NOMO-1 (cell line): ENCODE data around the gene NRXN3.

ENCODE experiments used
- DNase-seq, 2 experiments: peaks; one replicate each; lab custom pipeline; 2025; ENCODE audit not compliant: unreplicated experiment in 2 of 2; lab: John Stamatoyannopoulos, UW

NRXN3 gene

DNA sequence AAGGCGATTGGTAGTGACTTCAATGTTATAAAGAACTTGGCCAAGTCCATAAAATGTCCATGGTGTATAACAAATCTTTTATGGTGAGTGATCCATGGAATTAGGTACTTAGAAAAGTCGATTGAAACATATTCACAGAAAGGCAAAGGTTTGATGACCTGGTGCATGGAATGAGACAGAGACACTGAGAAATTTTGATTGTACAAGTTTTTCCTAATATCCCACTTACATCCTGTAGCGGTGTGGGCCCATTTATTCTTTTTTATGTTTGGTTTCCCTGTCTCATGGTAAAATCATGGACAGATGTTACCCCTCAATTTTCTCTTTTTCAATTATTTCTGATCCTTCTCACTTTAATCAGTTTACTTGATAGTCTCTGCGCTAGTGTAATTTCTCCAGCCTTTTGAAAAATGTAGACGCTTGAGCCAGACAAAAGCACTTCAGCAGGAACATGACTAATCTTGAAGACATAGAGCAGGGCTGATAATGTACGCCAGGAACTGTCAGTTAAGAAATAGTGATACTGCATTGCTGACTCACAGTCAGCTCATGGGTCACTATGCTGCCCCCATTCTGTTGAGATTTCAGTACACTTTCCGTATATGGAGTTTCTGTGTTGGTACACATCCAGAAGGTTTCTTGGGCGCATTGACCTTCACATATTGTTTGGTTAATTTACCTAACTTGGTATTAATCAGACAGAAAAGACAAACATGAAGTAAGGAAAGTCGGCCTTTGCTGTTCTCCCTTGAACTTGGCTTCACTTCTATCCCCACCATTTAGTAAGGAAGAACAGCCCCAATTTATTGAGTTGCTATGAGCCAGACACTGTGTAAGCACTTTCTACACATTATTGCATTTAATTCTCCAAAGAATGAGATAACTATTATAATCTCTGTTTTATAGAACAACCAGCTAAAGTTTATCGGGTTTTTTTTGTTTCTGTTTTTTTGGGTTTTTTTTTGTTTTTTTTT lies 1199.5 kb downstream of the NRXN3 start:
- DNase-seq = no peak

DNA sequence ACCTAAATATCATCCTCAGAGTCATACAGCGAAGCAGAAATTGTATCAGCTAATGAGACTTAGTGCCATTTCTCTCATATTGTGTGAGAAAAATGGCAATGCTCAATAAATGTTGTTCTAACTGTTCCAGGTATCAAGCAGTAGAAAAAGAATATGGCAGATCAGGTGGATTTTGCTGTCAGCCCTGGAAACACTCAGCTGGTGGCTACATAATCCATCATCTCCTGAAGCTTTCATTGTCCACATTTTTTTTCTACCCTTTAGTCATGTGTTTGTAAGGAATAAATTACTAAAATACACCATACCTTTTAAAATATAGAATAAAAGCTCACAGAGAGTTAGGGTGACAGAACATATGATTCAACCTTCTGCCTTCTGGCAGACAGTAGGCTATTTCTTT lies 1200.8 kb downstream of the NRXN3 start:
- DNase-seq = no peak

- DNase-seq = no peak
These were observed 1203.3 kb downstream of the NRXN3 start for GRCh38 chr14:79373451-79373850.

- no peak for DNase-seq
These were observed 1205.2 kb downstream of the NRXN3 start for GRCh38 chr14:79375356-79375755.

DNA sequence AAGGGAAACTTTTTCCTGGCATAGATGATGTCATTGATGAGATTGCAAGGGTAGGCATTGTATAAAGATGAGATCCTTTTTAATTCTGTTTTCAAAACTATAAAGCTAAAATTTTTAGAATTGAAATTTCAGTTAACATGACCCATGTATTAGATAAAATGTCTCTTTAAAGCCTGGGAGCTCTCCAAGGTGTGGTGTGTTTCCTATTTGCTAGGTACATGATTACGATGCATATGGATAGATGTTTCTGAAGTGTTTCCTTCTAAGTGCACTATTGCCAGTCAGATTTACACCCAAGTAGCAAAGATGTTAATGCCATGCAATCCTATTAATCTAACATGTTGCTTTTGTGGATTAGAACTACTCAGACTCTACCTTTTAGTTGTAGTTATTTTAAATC lies 1206.4 kb downstream of the NRXN3 start:
- DNase-seq = no peak

- no peak for DNase-seq
These were observed 1207.8 kb downstream of the NRXN3 start for GRCh38 chr14:79378020-79378419.

DNA sequence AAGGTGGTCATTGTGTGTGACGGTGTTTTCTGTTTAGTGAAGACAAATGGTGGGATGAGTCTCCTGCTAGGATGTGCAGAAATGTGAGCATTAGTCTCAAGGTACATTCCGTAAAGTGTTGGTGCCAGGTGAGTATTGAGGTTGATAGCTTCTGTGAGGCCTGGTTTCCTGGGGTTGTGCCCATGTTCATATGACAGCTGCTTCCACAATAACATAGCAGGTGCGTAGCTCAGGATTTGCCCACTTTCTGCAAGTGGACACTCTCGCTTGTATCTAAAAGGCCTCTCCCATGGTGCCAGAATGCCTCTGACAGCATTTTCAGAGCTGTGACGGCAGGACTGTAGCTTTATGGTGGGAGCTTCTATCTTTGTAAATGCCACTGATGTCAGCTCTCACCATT lies 1209.1 kb downstream of the NRXN3 start:
- no peak for DNase-seq

DNA sequence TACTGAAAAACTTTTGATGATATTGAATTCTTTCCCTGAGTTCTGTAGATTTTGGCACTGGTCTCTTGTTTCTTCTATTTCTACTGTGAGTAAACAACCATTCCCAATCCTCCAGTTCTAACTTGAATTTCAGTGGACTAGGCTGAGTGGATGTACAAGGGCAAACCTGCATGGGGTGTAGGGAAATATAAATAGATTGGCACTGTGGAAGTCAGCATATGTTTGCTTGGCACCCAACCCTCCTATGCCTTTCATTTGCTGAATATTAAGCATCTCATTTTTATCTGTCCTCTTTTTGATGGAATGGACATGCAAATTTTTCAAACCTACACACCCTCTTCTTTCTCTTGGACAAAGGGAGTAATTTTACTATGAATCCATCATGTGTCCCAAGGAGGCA lies 1212.9 kb downstream of the NRXN3 start:
- DNase-seq = no peak

- no peak for DNase-seq
These were observed 1213.3 kb downstream of the NRXN3 start for GRCh38 chr14:79383475-79383874.

DNA sequence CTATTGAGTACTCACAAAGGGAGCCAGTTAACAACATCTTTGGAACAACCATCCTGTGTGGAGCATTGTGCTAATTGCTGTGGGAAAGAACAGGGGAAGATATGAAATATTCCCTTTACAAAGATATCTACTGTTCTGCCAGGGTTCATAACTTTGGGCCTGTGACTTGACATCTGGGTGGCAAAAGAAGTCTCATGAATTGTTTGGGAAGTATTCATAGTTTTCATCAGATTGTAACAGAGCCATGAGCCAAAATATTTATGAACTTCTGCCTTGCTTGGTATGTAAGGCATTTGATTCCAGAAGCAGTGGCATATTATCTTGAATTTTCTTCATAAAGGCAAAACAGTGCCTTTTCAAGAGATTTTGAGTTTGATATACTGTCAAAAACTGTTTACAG lies 1224.9 kb downstream of the NRXN3 start:
- DNase-seq = no peak

GRCh38 chr14:79404874-79405511 lies 1234.8 kb downstream of the NRXN3 start:
- no peak for DNase-seq

DNA sequence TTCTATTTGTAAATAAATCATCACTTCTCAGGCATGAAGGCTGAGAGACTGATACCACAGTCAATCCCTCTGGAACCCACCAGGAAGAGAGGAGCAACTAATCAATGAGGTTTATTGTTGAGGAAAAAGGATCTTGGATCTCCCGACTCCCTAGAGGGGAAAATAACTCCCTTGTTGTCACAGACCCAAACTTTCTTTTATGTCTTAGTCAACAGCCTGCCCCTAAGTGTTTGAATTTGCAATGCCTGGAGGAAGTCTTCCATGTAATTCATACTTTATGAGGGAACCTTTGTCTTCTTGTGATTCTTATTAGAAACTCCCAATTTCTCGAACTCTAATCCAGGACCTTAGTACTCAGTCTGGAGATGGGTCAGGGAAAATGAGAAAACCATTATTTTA lies 1235.3 kb downstream of the NRXN3 start:
- DNase-seq = no peak

GRCh38 chr14:79407572-79407971 lies 1237.4 kb downstream of the NRXN3 start:
- DNase-seq = no peak

DNA sequence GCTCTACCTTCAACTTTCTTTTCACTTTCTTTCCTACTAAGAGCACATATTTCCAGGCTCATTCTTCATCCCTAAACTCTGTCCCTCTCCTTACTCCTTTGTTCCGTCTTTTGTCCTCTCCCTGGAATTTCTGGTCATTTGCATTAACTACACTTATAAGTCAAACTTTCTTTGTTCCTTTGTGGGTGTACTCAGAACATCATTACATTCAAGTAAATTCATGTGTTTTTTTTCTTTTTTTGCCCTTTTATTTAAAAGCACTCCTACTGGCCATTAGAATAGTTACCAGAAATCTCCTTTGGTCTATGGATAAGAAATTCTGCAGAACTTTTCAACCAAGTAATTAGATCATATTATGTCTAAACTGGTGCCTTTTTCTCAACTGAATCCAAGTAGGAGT lies 1238.5 kb downstream of the NRXN3 start:
- DNase-seq = no peak

DNA sequence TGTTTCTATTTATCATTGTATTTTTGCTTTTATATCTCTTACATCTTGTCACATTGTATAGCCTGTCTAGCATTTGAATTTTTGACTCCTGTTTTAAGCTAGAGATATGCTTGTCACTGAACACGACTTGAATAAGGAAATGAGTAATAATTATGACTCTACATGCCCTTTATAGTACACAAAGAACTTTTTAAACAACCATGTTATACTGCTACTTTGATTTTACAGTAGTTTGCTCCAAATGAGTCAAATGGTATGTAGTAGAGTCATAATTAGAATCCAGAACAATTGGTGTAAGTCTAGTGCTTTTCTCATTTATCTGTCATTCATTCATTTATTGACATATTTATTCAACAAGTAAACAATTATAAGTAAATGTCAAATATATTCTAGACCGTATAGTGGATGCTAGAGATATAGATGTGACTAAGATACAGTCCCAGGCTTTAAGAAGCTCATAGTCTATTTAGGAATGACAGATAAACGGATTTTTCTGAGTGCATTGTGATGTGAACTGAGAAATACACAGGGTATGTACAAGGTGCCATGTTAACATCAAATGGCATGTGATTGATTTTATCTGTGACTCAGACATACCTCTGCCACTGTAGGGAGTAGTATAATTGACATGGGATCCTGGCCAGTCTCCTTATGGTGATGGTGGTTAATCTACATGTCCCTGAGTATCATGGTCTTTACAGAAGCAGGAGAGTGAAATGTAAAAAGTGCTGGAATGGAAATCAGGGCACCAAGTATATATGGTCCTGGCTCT lies 1241.4 kb downstream of the NRXN3 start:
- DNase-seq = no peak

GRCh38 chr14:79412822-79413221 lies 1242.6 kb downstream of the NRXN3 start:
- no peak for DNase-seq

- no peak for DNase-seq
These were observed 1243.7 kb downstream of the NRXN3 start for GRCh38 chr14:79413734-79414428.

DNA sequence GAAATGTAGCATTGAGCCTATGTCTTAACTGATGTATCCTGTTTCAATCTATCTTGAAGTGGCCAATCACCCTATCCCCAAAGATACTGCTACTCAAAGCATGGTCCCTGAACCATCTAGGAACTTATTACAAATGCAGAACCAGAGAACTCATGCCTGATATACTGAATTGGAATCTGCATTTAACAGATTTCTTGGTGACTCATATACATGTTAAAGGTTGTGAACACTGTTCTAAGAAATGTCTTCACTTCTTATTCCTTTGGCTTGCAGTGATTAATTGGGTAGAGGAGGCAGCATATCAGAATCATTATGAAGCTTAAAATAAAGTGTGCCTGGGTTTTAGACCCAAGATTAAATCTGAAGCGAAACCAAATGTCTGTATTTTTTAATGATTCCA lies 1245.6 kb downstream of the NRXN3 start:
- DNase-seq = no peak

GRCh38 chr14:79417961-79418360 lies 1247.8 kb downstream of the NRXN3 start:
- DNase-seq = no peak

- DNase-seq = no peak
These were observed 1248.7 kb downstream of the NRXN3 start for GRCh38 chr14:79418649-79419415.
